Esophagus muscularis mucosa (tissue), 4 donors: ENCODE measurements around the gene PHYHD1. TPM values are rescaled to one million over a fixed set of nuclear protein-coding genes. Genes with fewer than 3 reads are reported as not detected.

Experiments
- DNase-seq: peaks from one replicate; pipeline ENCODE4 v3.0.0-alpha.2; 2017; ENCODE audit errors: extremely low spot score
- H3K27ac ChIP-seq, 4 donors: fragments of 200-600 bp; sonication (generic); replicated peaks in 1 of 4; 1 replicate in 3 of 4; 2 replicates in 1 of 4; pipeline ENCODE4 v1.5.1; 2016 to 2019; ENCODE audit warnings: mild to moderate bottlenecking in 1 of 4
- H3K27me3 ChIP-seq, 4 donors: fragments of 200-600 bp; sonication (generic); one replicate each; pipeline versions ENCODE4 v1.5.1 to v1.6.0; 2016 to 2019
- H3K36me3 ChIP-seq, 4 donors: fragments of 200-600 bp; sonication (generic); one replicate each; pipeline ENCODE4 v1.5.1; 2016 to 2019
- H3K4me1 ChIP-seq, 4 donors: fragments of 200-600 bp; sonication (generic); one replicate each; pipeline ENCODE4 v1.5.1; 2016 to 2019
- H3K4me3 ChIP-seq, 4 donors: fragments of 200-600 bp; sonication (generic); 1 replicate in 2 of 4; 2 replicates in 2 of 4; pipeline ENCODE4 v1.5.1; 2016 to 2019; ENCODE audit warnings: mild to moderate bottlenecking in 4 of 4, moderate library complexity in 1 of 4
- H3K9me3 ChIP-seq, 4 donors: fragments of 200-600 bp; sonication (generic); 1 replicate in 3 of 4; 2 replicates in 1 of 4; pipeline ENCODE4 v1.5.1; 2016 to 2019
- EP300 ChIP-seq: sonication (generic); formaldehyde crosslinking; IDR thresholded peaks from one replicate; pipeline ENCODE4 v1.6.1; 2017; ENCODE audit warnings: antibody characterized with exemption
- POLR2A ChIP-seq: fragments of 450-650 bp; IDR thresholded peaks from one replicate; pipeline ENCODE4 v1.6.1; 2017; ENCODE audit warnings: antibody characterized with exemption, moderate library complexity, mild to moderate bottlenecking, low read depth
- POLR2AphosphoS5 ChIP-seq, 2 donors: sonication (generic); formaldehyde crosslinking; IDR thresholded peaks; one replicate each; pipeline ENCODE4 v1.6.1; 2017; ENCODE audit warnings: antibody characterized with exemption in 2 of 2
- WGBS: methylation state at CpG from one replicate; pipeline ENCODE4 v1.1.5; 2018; 5-methylcytosine and 5-hydroxymethylcytosine counted together
- intact Hi-C: fragments of 100-400 bp; cut with DNase I; formaldehyde crosslinking; loops from one replicate; pipeline ENCODE4 v1.15.1; 2023
- total RNA-seq, 4 donors: library from RNA; depleted of rRNA; stranded (reverse); fragments of >200 nt; gene quantifications; one replicate each; pipeline versions ENCODE4 v1.1.0 to v1.2.1, GENCODE V29; 2016
- TF ChIP-seq, protein P1 (sequence below), 3 experiments: fragments of 200-600 bp in 2 of 3; fragments of 450-650 bp in 1 of 3; sonication (generic) in 2 of 3; IDR thresholded peaks; one replicate each; pipeline ENCODE4 v1.5.1; 2017 to 2019; ENCODE audit warnings: antibody characterized with exemption in 3 of 3, mild to moderate bottlenecking in 2 of 3, moderate library complexity in 1 of 3

Gene PHYHD1
- total RNA-seq, 4 donors from 2014 or later, result 10.4 to 22.3 (median 12.0) TPM

DNA sequence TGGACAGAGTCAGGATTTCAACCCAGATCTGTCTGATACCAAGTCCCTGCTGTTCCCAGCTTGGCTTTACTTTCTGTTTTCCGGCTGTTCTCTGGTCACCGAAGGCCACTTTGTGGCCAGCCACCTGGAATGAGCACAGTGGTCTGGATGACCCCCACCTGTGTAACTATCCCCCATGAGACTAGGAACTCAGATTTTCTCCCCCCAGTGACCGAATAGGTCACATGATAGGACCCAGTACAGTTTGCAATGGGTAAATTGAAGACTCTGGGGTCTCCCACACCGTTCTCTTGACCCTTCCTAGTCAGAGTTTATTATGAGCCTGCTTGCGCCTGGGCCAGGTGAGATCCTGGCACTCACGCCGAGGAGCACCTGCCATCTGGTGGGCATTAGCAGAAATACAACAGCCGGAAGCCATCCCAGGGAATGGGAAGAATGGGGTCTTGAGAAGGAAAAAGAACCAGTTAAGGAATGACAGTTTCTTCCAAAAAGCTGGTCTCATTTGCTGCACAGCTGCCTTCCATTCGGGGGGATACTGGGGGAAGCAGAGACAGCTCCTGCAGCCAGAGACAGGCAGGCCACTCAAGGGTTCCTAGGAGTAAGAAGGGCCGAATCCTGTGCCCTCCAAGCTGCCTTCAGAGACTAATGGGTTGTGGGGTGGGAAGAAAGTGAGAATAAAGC is 7.1 kb downstream of the PHYHD1 start:
- intact Hi-C loops, result loop anchor here (1.0 kb wide), 1 partner anchor 65 kb away; no protein-coding TSS in a partner anchor
- Histone ChIP-seq H3K27me3 (no peaks in the 10 kb centered on the region), H3K9me3 (no peaks in the 10 kb centered on the region), H3K4me3 (no peak overlapping the region), H3K27ac (no peak overlapping the region), H3K36me3 (peaks cover 0 to 4% (median 0%) of the 10 kb centered on the region in 4 donors), H3K4me1 (peaks cover 4 to 22% (median 18%) of the 10 kb centered on the region in 4 donors)
- TF ChIP-seq POLR2AphosphoS5 (IDR thresholded peaks at IDR 0.05) (peak in 1 of 2 donors; percentile 53), EP300 (no peak), POLR2A (no peak)
- TF ChIP-seq, protein P1, sequence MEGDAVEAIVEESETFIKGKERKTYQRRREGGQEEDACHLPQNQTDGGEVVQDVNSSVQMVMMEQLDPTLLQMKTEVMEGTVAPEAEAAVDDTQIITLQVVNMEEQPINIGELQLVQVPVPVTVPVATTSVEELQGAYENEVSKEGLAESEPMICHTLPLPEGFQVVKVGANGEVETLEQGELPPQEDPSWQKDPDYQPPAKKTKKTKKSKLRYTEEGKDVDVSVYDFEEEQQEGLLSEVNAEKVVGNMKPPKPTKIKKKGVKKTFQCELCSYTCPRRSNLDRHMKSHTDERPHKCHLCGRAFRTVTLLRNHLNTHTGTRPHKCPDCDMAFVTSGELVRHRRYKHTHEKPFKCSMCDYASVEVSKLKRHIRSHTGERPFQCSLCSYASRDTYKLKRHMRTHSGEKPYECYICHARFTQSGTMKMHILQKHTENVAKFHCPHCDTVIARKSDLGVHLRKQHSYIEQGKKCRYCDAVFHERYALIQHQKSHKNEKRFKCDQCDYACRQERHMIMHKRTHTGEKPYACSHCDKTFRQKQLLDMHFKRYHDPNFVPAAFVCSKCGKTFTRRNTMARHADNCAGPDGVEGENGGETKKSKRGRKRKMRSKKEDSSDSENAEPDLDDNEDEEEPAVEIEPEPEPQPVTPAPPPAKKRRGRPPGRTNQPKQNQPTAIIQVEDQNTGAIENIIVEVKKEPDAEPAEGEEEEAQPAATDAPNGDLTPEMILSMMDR (IDR thresholded peaks at IDR 0.05), result peak; percentile 87 to 94 (median 90)
- WGBS, result 25% methylated on average over 10 of the region's 10 CpGs
- no peak for DNase-seq

GRCh38 chr9:128928624-128929023 is 7.8 kb downstream of the PHYHD1 start:
- H3K4me1 ChIP-seq, result peaks cover 0 to 15% (median 10%) of the 10 kb centered on the region in 4 donors
- no peaks in the 10 kb centered on the region for H3K27me3 ChIP-seq
- WGBS, result 87% methylated on average over 2 of the region's 2 CpGs
- no peak overlapping the region for H3K27ac ChIP-seq
- peaks cover 0 to 5% (median 4%) of the 10 kb centered on the region in 4 donors for H3K36me3 ChIP-seq
- no peaks in the 10 kb centered on the region for H3K9me3 ChIP-seq
- DNase-seq, result no peak
- intact Hi-C loops, result loop anchor here (1.0 kb wide), 1 partner anchor 65 kb away; no protein-coding TSS in a partner anchor
- H3K4me3 ChIP-seq, result no peak overlapping the region
- no peak for TF ChIP-seq POLR2A
- no peak for TF ChIP-seq POLR2AphosphoS5 (IDR thresholded peaks at IDR 0.05)
- TF ChIP-seq, protein P1 (IDR thresholded peaks at IDR 0.05), result no peak
- no peak for TF ChIP-seq EP300

- H3K4me1 ChIP-seq, result peaks cover 0 to 12% (median 9%) of the 10 kb centered on the region in 4 donors
- peaks cover 0 to 14% (median 9%) of the 10 kb centered on the region in 4 donors for H3K36me3 ChIP-seq
- TF ChIP-seq, protein P1 (IDR thresholded peaks at IDR 0.05), result no peak
- TF ChIP-seq POLR2A (no peak), EP300 (no peak), POLR2AphosphoS5 (IDR thresholded peaks at IDR 0.05) (no peak)
- no peak overlapping the region for H3K27ac ChIP-seq
- H3K9me3 ChIP-seq, result no peaks in the 10 kb centered on the region
- DNase-seq, result no peak
- intact Hi-C loops, result no loop called here
- H3K27me3 ChIP-seq, result no peaks in the 10 kb centered on the region
- H3K4me3 ChIP-seq, result no peak overlapping the region
- 85% methylated on average over 4 of the region's 4 CpGs for WGBS
These were observed 8.8 kb downstream of the PHYHD1 start for GRCh38 chr9:128929560-128929959.

GRCh38 chr9:128933731-128934130 is 12.9 kb downstream of the PHYHD1 start:
- H3K4me1 ChIP-seq, result no peaks in the 10 kb centered on the region
- 92% methylated on average over 5 of the region's 5 CpGs for whole genome bisulfite sequencing
- H3K4me3 ChIP-seq, result no peak overlapping the region
- no peaks in the 10 kb centered on the region for H3K27me3 ChIP-seq
- intact Hi-C loops, result no loop called here
- peaks cover 0 to 30% (median 16%) of the 10 kb centered on the region in 4 donors for H3K36me3 ChIP-seq
- DNase-seq, result no peak
- no peak overlapping the region for H3K27ac ChIP-seq
- H3K9me3 ChIP-seq, result no peaks in the 10 kb centered on the region
- TF ChIP-seq POLR2A (no peak), POLR2AphosphoS5 (IDR thresholded peaks at IDR 0.05) (no peak), EP300 (no peak)
- TF ChIP-seq, protein P1 (IDR thresholded peaks at IDR 0.05), result no peak
